ENCODE data around the gene OR2W3.

The OR2W3 gene

DNA sequence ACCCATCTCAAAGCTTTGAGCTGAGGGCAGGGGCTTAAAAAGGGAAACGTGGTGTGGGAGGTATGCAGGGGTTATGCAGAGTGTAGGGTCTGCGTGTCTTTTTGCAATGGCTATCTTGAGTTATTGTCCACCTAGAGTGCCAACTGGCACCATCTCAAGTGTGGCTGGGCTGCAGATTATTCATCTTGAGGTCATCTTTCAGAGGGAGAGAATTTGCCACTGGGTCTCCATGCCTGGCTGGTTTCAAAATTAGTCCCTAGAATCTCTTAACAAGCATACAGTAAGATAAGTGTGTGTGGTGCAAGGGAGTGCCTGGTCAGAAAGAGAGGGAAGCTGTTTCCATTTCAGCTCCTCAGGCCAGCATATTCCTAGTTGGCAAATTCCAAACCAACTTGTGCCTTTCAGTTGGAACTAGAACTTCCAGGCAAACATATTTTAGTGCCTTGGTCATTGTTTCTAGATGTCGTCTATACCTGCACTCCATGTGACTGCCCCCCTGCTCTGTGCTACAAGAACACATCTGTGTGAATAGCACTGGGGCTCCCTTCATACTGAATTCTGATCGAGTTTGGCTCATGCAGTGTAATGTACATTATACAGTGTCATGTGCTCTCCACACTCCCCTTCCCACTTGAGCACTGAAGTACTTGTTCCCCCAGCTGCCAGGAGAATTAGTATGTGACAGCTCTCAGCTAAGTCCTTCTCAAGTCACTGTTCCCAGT is 19.7 kb downstream of the OR2W3 start:
- DNase-seq (ENCODE audit: low read depth in 3 of 3, low spot score in 1 of 3), result no peak

- DNase-seq (ENCODE audit: low read depth in 3 of 3, low spot score in 1 of 3), result no peak
Measured at GRCh38 chr1:247919952-247920351, 24.6 kb downstream of the OR2W3 start, which contains the start of gene OR2T8. Gene OR2T8, plus strand, starts transcription at chr1:247920252. Its CDS starts 766 bp downstream, at chr1:247921018.

DNA sequence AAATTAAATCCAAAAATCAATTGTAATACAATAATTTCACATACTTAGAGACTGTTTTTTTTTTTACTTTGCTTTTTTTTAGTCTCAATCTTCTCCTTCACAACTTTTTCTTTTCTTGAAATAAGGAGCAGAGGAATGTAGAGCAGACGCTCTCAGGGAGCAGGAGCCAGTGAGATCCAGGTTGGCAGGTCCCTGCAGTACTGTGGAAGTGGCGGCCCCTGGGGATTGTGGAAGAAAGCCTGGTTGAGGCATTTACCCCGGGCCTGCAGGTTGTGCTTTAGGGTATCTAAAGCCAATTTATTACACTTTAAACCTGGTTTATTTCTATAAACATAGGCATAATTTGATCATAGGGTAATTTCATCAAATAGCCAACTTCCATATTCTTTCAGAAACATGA is 28.6 kb downstream of the OR2W3 start:
- DNase-seq (ENCODE audit: low read depth in 3 of 3, low spot score in 1 of 3), result no peak

GRCh38 chr1:247924868-247925267 is 29.5 kb downstream of the OR2W3 start, which contains the start of gene OR2AJ1:
Gene OR2AJ1, plus strand, starts transcription at chr1:247924889. Its CDS starts 8,880 bp downstream, at chr1:247933769.
- DNase-seq (ENCODE audit: low read depth in 3 of 3, low spot score in 1 of 3), result no peak

DNA sequence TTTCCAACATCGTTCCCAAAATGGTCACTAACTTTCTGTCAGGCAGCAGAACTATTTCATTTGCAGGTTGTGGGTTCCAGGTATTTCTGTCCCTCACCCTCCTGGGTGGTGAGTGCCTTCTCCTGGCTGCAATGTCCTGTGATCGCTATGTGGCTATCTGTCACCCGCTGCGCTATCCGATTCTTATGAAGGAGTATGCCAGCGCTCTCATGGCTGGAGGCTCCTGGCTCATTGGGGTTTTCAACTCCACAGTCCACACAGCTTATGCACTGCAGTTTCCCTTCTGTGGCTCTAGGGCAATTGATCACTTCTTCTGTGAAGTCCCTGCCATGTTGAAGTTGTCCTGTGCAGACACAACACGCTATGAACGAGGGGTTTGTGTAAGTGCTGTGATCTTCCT is 38.6 kb downstream of the OR2W3 start:
- no peak for DNase-seq (ENCODE audit: low read depth in 3 of 3, low spot score in 1 of 3)

GRCh38 chr1:247935781-247936180 is 40.4 kb downstream of the OR2W3 start:
- no peak for DNase-seq (ENCODE audit: low read depth in 3 of 3, low spot score in 1 of 3)

DNA sequence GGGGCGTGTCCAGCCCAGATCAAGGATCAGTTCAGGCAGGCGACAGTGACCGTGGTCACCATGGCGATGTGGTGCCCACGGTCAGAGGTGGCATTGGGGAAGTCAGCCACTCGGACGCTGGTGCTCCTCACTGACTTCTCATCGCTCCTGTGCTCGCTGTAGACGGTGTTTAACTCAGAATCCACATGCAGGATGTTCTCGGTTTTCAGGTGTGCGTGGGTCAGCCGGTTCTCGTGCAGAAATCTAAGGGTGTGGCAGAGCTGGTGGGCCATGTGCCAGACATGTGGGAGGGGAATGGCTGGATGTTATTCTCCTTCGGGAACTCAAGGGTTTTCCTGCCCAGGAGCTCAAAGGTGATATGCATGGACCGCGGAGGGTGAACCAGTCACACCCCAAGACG is 41.0 kb downstream of the OR2W3 start:
- no peak for DNase-seq (ENCODE audit: low read depth in 3 of 3, low spot score in 1 of 3)

- DNase-seq (ENCODE audit: low read depth in 3 of 3, low spot score in 1 of 3), result peak in 2 of 3 donors; percentile 67 to 91
Measured at GRCh38 chr1:247936965-247937734, 41.8 kb downstream of the OR2W3 start.

DNA sequence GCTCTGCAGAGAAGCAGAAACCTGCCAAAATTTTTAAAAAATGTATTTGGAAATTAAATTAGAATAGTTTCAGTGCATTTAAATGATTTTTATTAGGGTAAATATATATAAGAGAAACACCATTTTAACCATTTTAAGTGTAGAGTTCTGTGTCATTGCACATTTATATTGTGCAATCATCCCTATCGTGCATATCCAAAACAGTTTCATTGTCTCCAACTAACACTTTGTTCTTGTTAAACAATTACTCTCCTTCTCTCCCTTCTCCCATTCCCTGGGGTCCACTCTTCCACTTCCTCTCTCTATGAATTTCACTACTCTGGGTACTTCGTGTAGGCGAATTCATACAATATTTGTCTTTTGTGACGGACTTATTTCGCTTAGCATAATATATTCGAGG is 47.2 kb downstream of the OR2W3 start:
- no peak for DNase-seq (ENCODE audit: low read depth in 3 of 3, low spot score in 1 of 3)

All from stimulated activated CD4-positive, alpha-beta T cell treated with anti-CD3 and anti-CD28 coated beads, TNF-alpha, amount 100 ng/mL, for 1 hour (primary cell).